Nephron (organoid): ENCODE measurements around the gene N4BP2.

Experiments used
- H3K27ac Mint-ChIP-seq, 3 experiments: 2 replicates each; pipeline ENCODE4 v1.8.0; 2020; ENCODE audit warnings: mixed read lengths in 3 of 3, mild to moderate bottlenecking in 2 of 3, moderate library complexity in 1 of 3
- H3K27me3 Mint-ChIP-seq: 2 replicates; pipeline ENCODE4 v1.8.0; 2021; ENCODE audit warnings: low read depth, mild to moderate bottlenecking, moderate library complexity, mixed read lengths
- H3K36me3 Mint-ChIP-seq: 2 replicates; pipeline ENCODE4 v1.8.0; 2020; ENCODE audit warnings: low read depth, mixed read lengths
- H3K4me1 Mint-ChIP-seq: 2 replicates; pipeline ENCODE4 v1.8.0; 2020; ENCODE audit warnings: mixed read lengths
- H3K4me3 Mint-ChIP-seq, 3 experiments: 2 replicates each; pipeline ENCODE4 v1.8.0; 2020; ENCODE audit warnings: mild to moderate bottlenecking in 3 of 3, mixed read lengths in 3 of 3, moderate library complexity in 2 of 3
- H3K9me3 Mint-ChIP-seq: 2 replicates; pipeline ENCODE4 v1.8.0; 2020; ENCODE audit warnings: mixed read lengths
- TF ChIP-seq, protein P1 (sequence below), 3 experiments: fragments of 200-600 bp; sonication (generic); IDR thresholded peaks; one replicate each; pipeline ENCODE4 v1.5.0; 2021; ENCODE audit warnings: antibody characterized with exemption in 3 of 3; ENCODE audit not compliant: unreplicated experiment in 3 of 3

The N4BP2 gene

GRCh38 chr4:40186665-40187014 is 130.0 kb downstream of the N4BP2 start:
- no peak overlapping the region for H3K27ac Mint-ChIP-seq
- H3K4me1 Mint-ChIP-seq, result peaks cover 21% of the 10 kb centered on the region
- H3K9me3 Mint-ChIP-seq, result no peaks in the 10 kb centered on the region
- H3K4me3 Mint-ChIP-seq, result no peak overlapping the region
- TF ChIP-seq, protein P1, sequence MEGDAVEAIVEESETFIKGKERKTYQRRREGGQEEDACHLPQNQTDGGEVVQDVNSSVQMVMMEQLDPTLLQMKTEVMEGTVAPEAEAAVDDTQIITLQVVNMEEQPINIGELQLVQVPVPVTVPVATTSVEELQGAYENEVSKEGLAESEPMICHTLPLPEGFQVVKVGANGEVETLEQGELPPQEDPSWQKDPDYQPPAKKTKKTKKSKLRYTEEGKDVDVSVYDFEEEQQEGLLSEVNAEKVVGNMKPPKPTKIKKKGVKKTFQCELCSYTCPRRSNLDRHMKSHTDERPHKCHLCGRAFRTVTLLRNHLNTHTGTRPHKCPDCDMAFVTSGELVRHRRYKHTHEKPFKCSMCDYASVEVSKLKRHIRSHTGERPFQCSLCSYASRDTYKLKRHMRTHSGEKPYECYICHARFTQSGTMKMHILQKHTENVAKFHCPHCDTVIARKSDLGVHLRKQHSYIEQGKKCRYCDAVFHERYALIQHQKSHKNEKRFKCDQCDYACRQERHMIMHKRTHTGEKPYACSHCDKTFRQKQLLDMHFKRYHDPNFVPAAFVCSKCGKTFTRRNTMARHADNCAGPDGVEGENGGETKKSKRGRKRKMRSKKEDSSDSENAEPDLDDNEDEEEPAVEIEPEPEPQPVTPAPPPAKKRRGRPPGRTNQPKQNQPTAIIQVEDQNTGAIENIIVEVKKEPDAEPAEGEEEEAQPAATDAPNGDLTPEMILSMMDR (IDR thresholded peaks at IDR 0.05; ENCODE audit: unreplicated experiment in 3 of 3), result no peak
- no peaks in the 10 kb centered on the region for H3K36me3 Mint-ChIP-seq
- no peaks in the 10 kb centered on the region for H3K27me3 Mint-ChIP-seq

- TF ChIP-seq, protein P1 (IDR thresholded peaks at IDR 0.05; ENCODE audit: unreplicated experiment in 3 of 3), result no peak
- Mint-ChIP-seq H3K27me3 (peaks cover 5% of the 10 kb centered on the region), H3K27ac (no peak overlapping the region), H3K4me3 (no peak overlapping the region), H3K9me3 (no peaks in the 10 kb centered on the region), H3K36me3 (no peaks in the 10 kb centered on the region), H3K4me1 (peaks cover 22% of the 10 kb centered on the region)
Measured at GRCh38 chr4:40187386-40187906, 130.8 kb downstream of the N4BP2 start.

GRCh38 chr4:40190019-40190418 is 133.4 kb downstream of the N4BP2 start:
- no peaks in the 10 kb centered on the region for H3K36me3 Mint-ChIP-seq
- TF ChIP-seq, protein P1 (IDR thresholded peaks at IDR 0.05; ENCODE audit: unreplicated experiment in 3 of 3), result no peak
- H3K4me3 Mint-ChIP-seq, result no peak overlapping the region
- no peak overlapping the region for H3K27ac Mint-ChIP-seq
- no peaks in the 10 kb centered on the region for H3K9me3 Mint-ChIP-seq
- peaks cover 15% of the 10 kb centered on the region for H3K27me3 Mint-ChIP-seq
- H3K4me1 Mint-ChIP-seq, result peaks cover 22% of the 10 kb centered on the region

DNA sequence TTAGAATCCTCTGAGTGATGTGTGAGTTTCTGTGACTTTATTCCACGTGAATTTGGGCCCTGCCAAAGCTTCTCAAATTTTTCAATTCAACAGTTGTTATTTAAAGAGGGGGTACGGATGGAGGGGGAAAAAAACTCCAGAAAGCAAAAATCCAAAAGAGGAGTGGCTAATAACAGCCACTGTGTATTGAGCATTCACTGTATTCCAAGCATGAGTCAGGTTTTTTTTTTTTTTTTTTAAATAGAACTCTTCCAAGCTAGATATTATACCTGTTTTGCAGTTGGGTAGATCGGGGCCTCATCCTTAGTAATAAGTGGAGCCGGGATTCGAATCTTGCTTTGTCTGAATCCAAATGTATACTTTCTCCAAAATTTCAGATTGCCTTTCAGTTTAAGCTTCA is 133.8 kb downstream of the N4BP2 start:
- Mint-ChIP-seq H3K9me3 (no peaks in the 10 kb centered on the region), H3K4me3 (no peak overlapping the region), H3K36me3 (no peaks in the 10 kb centered on the region), H3K27ac (no peak overlapping the region), H3K27me3 (peaks cover 15% of the 10 kb centered on the region), H3K4me1 (peaks cover 22% of the 10 kb centered on the region)
- TF ChIP-seq, protein P1 (IDR thresholded peaks at IDR 0.05; ENCODE audit: unreplicated experiment in 3 of 3), result no peak

DNA sequence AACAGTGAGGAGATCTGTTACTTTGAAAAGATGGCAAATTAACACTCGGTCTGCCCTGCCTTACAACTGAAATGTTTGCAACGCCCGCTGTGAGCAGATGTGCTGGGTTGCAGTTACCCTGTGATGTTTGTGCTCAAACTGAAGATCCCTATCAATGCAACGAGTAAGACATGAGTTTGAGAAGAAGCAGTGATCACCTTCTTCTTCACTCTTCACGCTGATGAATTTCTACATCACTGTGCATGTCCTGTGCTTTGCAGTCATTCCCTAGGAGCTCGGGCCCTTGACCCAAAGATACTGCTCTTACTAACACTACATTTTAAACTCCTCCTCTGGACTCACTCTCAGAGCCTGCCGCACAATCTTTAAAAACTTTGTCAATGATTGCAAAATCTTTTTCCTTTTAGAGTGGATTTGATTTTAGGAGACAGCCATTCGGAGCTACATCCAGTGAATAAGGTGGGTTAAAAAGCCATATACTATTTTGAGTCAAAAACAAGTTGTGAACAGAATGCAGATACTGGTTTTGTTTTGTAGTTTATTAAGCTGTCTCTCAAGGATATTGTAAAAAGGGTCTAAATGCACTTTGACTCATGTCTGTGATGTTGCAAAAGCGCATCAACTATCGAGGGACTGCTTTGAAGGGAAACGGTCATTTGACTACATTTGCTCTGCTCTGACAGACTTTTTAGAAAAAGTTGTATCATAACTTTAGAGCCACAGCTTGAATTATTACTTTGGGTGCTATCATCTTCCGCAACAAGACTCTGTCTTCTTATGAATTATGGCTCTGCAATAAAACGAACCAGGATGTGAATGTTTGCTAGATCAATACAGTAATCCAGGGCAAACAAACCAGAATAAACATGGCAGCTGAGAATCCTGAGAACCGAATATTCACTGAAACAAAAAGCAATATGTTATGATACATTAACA is 134.5 kb downstream of the N4BP2 start:
- Mint-ChIP-seq H3K36me3 (no peaks in the 10 kb centered on the region), H3K27ac (peak overlapping the region in 2 of 3 experiments; percentile 14 to 48), H3K4me3 (no peak overlapping the region), H3K4me1 (peaks cover 18% of the 10 kb centered on the region), H3K27me3 (peaks cover 15% of the 10 kb centered on the region), H3K9me3 (no peaks in the 10 kb centered on the region)
- TF ChIP-seq, protein P1 (IDR thresholded peaks at IDR 0.05; ENCODE audit: unreplicated experiment in 3 of 3), result no peak
